ENCODE measurements around the gene SPATA13. TPM values are rescaled to one million over a fixed set of nuclear protein-coding genes. Genes with fewer than 3 reads are reported as not detected.

SPATA13 gene
- total RNA-seq, 1 donor from 2014 or later, result 11.9 TPM

DNA sequence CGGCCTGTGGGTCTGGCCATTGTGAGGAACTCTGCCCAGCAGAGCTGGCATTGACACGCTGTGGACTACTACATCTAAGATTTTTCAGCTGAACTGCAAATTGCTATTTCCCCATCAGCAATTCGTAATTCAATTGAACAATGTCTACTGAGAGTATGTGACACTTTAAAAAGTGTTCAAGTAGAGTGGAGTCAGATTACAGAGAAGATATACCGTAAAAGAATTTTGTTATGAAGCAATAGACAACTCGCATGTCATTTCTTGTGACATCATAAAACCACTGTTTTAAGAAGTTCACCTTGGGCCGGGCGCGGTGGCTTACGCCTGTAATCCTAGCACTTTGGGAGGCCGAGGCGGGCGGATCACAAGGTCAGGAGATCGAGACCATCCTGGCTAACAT is 116.3 kb downstream of the SPATA13 start:
- DNase-seq (ENCODE audit: low read depth), result no peak

DNA sequence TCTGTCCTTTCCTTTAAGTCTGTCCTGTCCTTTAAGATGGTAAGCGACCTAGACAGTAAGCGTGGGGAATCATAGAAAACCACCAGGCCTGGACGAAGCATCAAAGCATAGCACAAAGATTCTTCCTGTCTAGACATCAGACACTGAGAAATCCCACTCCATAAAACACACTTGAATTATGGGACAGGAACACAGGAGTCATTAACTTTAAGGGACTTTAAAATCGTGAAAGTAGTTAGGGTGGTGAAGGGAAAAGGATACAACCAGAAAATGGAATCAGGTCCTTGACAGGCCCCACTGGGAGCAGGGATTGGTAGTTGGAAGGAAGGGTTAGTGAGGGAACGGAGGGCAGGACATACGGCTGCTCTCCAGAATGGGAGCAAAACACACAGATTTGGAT is 117.2 kb downstream of the SPATA13 start:
- DNase-seq (ENCODE audit: low read depth), result no peak

- DNase-seq (ENCODE audit: low read depth), result no peak
These were observed 119.0 kb downstream of the SPATA13 start for GRCh38 chr13:24279327-24280110.

GRCh38 chr13:24280720-24281119 is 120.2 kb downstream of the SPATA13 start:
- DNase-seq (ENCODE audit: low read depth), result no peak

DNA sequence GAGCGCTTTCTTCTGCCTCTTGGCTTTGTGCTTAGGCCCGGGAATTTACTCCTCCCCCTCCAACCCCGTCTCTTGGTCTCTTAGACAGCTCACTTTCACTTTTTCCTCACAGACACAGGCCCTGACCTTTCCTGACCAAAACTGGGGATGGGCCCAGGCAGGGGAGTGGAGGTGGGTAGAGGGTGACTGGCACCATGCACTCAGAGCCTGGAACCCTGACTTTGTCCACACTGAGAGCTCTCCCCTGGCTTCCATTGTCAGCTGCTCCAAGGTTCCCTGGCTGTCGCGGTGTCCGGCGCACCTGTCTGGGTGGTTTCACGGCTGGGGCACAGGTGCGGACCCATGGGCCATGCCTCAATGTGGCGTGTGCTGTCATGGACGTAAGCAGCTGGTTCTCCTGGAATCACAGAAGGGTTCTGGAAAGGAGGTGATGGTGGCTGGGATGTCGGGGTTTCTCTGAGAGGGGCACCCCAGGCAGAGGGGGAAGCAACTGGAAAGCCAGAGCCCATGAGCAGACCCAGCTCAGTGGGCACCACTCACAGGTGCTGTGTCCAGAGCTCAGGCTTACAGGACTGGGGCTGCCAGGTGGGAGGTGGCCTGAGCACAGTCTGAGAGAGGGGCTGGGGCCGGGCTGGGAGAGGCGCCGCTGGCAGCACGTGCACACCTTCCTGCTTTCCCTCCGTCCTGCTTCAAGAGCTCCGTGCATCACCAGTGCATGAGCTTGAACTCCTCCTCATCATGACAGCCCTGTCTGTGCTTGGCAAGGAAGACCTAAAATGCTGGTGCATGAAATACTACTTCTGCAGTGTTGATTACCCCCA is 120.9 kb downstream of the SPATA13 start:
- peak; percentile 44 for DNase-seq (ENCODE audit: low read depth)

DNA sequence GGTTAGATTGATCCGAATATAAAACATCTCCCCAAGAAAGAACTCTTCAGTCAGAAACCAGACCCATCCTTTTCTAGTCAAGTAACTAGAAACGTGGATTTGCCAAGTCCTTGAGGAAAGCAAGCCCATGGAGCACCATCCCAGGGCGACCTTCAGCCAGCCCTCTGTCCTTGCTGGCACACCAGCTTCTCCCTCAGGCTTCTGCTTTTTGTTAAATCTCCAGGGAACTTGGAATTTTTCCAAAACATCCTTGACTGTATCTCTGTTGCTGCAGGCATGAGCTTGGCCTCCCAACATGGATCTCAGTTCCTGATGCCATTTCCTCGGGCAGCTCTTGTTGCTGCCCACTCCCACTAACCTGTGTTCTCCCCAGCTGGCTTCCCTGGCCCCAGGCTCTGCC is 121.7 kb downstream of the SPATA13 start:
- no peak for DNase-seq (ENCODE audit: low read depth)

GRCh38 chr13:24284889-24285565 is 124.5 kb downstream of the SPATA13 start:
- DNase-seq (ENCODE audit: low read depth), result no peak

DNA sequence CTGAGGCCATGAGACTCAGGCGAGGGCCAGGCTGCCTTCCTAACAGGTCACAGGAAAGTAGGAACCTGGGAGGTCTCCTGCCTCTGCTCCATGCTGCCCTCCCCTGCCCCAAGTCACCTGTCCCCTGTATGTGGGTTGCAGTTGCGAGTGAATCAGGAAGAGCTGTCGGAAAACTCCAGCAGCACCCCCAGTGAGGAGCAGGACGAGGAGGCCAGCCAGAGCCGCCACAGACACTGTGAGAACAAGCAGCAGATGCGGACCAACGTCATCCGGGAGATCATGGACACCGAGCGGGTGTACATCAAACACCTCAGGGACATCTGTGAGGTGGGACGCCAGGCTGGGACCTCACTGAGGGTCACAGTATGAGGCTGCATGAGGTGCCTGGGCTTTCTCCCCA is 126.1 kb downstream of the SPATA13 start:
- no peak for DNase-seq (ENCODE audit: low read depth)

- no peak for DNase-seq (ENCODE audit: low read depth)
These were observed 127.3 kb downstream of the SPATA13 start for GRCh38 chr13:24287748-24288287.

GRCh38 chr13:24288870-24289269 is 128.3 kb downstream of the SPATA13 start:
- DNase-seq (ENCODE audit: low read depth), result no peak

GRCh38 chr13:24290280-24290932 is 129.9 kb downstream of the SPATA13 start:
- DNase-seq (ENCODE audit: low read depth), result no peak

GRCh38 chr13:24292481-24292880 is 132.0 kb downstream of the SPATA13 start:
- DNase-seq (ENCODE audit: low read depth), result peak; percentile 22

DNA sequence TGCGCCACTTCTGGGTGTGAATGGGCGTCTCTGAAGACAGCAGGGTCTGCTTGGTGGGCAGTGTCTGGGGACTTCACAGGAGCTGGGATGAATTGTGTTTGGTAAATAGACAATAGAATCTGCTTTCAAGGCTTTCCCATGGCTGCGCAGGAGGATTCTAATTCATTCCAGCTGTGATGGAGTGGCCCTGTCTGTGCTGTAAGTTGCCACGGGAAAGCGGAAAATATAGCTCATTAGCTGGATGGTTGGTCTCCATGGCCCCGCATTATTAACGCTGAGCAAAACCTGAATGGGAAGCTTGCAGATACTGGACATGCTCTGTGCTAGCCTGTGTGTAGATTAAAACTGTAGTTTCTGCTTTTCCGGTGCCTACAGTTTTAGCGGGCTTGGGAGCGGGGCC is 133.2 kb downstream of the SPATA13 start:
- DNase-seq (ENCODE audit: low read depth), result no peak

- no peak for DNase-seq (ENCODE audit: low read depth)
These were observed 139.1 kb downstream of the SPATA13 start for GRCh38 chr13:24299488-24300114.

GRCh38 chr13:24301434-24301833 is 140.9 kb downstream of the SPATA13 start:
- no peak for DNase-seq (ENCODE audit: low read depth)

DNA sequence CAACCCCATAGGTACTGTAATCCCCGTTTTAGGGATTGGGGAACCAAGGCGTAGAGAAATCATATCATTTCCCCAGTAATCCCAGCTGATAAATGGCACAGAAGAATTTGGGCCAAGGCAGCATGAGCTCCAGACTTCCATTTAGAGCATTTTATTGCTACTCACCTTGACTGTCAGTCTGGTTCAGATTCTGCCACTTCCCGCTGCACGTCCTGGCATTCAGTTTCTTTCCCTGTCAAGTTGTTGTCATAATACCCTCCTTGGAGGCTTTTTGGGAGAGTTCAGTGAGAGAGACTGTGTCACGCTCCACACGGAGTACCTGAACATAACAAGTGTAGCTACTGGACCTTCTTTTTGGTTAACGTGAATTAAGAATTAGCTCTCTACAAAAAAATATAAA is 141.4 kb downstream of the SPATA13 start:
- no peak for DNase-seq (ENCODE audit: low read depth)

DNA sequence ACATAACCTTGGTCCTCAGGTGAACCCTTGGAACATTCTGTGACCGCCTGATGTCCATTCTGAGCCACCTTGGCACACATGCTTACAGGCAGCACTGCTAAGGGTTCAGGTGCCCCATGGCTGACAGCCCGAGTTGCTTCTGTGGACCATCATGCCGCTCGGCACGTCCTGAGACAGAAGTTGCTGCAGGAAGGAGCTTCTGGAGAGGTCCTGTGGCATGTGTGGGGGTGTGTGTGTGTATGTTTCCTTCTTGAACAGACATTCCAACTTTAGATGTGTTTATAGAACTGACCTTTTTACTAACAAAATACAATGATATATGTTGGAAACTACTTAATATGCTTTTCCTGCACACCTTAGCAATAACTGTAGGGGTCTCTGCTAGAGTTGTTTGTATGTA is 144.1 kb downstream of the SPATA13 start:
- no peak for DNase-seq (ENCODE audit: low read depth)

DNA sequence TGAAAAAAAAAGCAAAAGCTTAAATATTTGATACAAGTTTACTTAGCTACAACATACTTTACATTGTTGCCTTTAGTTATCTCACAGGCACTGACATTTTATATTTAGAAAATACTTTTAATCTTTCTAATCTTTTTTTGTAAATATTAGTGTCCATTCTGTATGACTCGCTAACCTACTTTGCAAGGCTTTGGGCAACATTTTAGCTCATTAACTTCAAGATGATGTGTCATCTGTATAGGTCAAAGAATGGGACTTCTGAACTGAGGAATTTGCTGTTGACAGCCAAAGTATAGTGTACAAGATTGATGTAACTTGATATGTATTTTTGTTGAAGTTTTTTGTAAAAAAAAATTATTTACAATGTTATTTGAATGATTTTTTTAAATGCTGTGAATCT is 146.1 kb downstream of the SPATA13 start:
- DNase-seq (ENCODE audit: low read depth), result no peak

GRCh38 chr13:24307211-24308067 is 146.9 kb downstream of the SPATA13 start:
- DNase-seq (ENCODE audit: low read depth), result no peak

GRCh38 chr13:24308068-24308445 is 147.5 kb downstream of the SPATA13 start:
- DNase-seq (ENCODE audit: low read depth), result no peak

Measured in myocyte (in vitro differentiated cells).